Kidney (tissue), 14 donors: ENCODE results near the gene VTI1A. TPM values are rescaled to one million over a fixed set of nuclear protein-coding genes. Genes with fewer than 3 reads are reported as not detected.

Experiments
- DNase-seq, 5 donors: peaks; one replicate each; pipeline ENCODE4 v3.0.0-alpha.2; 2013 to 2020
- FAIRE-seq: peaks from 2 replicates; lab custom pipeline; 2012; peaks lifted over from hg19 to GRCh38; lab: Jason Lieb, UNC
- H3K27ac ChIP-seq, 2 donors: one replicate each; pipeline ENCODE4 v1.7.0; 2013; ENCODE audit warnings: low read depth in 2 of 2, low read length in 2 of 2, inconsistent platforms in 1 of 2
- H3K27me3 ChIP-seq: one replicate; pipeline ENCODE4 v1.7.1; 2013; ENCODE audit warnings: low read length, inconsistent platforms; ENCODE audit not compliant: control insufficient read depth, insufficient read depth
- H3K36me3 ChIP-seq, 3 donors: one replicate each; pipeline versions ENCODE4 v1.7.0 to v1.7.1; 2013; ENCODE audit warnings: low read length in 3 of 3, control low read depth in 1 of 3, inconsistent platforms in 1 of 3; ENCODE audit not compliant: insufficient read depth in 3 of 3, control insufficient read depth in 2 of 3
- H3K4me1 ChIP-seq, 3 donors: one replicate each; pipeline versions ENCODE4 v1.7.0 to v1.7.1; 2013; ENCODE audit warnings: low read length in 3 of 3, inconsistent platforms in 1 of 3, low read depth in 1 of 3; ENCODE audit not compliant: control insufficient read depth in 2 of 3, insufficient read depth in 2 of 3
- H3K4me3 ChIP-seq, 3 donors: one replicate each; pipeline versions ENCODE4 v1.7.0 to v1.8.1; 2013; ENCODE audit warnings: low read length in 3 of 3, control low read depth in 1 of 3, inconsistent platforms in 1 of 3
- H3K9ac ChIP-seq, 3 donors: one replicate each; pipeline versions ENCODE4 v1.7.0 to v1.7.1; 2013; ENCODE audit warnings: low read length in 3 of 3, control low read depth in 1 of 3, inconsistent platforms in 1 of 3
- H3K9me3 ChIP-seq, 3 donors: one replicate each; pipeline versions ENCODE4 v1.7.0 to v1.7.1; 2013; ENCODE audit warnings: low read length in 3 of 3, control low read depth in 1 of 3, inconsistent platforms in 1 of 3; ENCODE audit not compliant: control insufficient read depth in 2 of 3, insufficient read depth in 1 of 3
- intact Hi-C: fragments of 100-400 bp; cut with DNase I; formaldehyde crosslinking; loops from one replicate; pipeline ENCODE4 v1.11.1; 2022
- polyA plus RNA-seq: library from polyadenylated mRNA; stranded (reverse); fragments of 350-450 nt; fragmentation: Illumina TruSeq; extraction: RNeasy Lipid Tissue Mini Kit (QIAGEN cat#74804); gene quantifications from one replicate; pipeline ENCODE4 v1.2.3, GENCODE V29; 2014; ENCODE audit warnings: low read depth, low replicate concordance; ENCODE audit not compliant: insufficient read depth
- total RNA-seq: library from RNA; stranded (reverse); fragmentation: NEBNext Ultra II Directional; extraction: Animal tissue kit (Norgen Biotek cat#: 25700); gene quantifications from one replicate; pipeline ENCODE4 v1.2.1, GENCODE V29; 2021
- TF ChIP-seq, protein P1 (sequence below): IDR thresholded peaks from 3 replicates; pipeline ENCODE4 v1.5.1; 2012; ENCODE audit warnings: mild to moderate bottlenecking, moderate library complexity, borderline replicate concordance; ENCODE audit not compliant: insufficient read depth; ENCODE audit errors: extremely low read depth
- donor health status: control.
- donor health status: control.
- donor health status: control.
- donor health status: control.
- donor health status: control.
- donor health status: DM: yes; HTN: yes; CAD: no.
- donor health status: Normal renal cell carcinoma (clear cell type).

The VTI1A gene
- total and polyA plus RNA-seq, 2 donors from 2014 or later, result 9.2 to 41.8 TPM

DNA sequence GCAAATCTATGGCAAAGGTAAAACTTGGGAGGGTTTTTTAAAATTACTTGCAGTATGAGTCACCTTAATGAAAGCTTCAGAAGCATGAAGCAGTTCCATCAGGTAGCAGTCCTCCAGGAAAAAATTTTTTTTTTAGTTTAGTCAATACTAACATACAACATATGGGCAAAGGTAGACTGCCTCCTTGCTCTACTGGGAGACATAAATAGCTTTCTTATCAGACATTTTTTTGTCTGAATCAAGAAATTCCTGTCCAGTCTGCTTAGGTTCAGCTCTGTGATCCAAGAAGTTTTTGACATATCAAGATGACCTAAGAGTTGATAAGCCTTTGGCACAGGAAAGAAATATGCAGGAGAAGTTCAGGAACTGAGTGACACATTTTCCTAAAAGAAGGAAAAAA lies 331.6 kb downstream of the VTI1A start:
- no peak overlapping the region for H3K4me3 ChIP-seq
- H3K27me3 ChIP-seq, result no peaks in the 10 kb centered on the region
- TF ChIP-seq, protein P1, sequence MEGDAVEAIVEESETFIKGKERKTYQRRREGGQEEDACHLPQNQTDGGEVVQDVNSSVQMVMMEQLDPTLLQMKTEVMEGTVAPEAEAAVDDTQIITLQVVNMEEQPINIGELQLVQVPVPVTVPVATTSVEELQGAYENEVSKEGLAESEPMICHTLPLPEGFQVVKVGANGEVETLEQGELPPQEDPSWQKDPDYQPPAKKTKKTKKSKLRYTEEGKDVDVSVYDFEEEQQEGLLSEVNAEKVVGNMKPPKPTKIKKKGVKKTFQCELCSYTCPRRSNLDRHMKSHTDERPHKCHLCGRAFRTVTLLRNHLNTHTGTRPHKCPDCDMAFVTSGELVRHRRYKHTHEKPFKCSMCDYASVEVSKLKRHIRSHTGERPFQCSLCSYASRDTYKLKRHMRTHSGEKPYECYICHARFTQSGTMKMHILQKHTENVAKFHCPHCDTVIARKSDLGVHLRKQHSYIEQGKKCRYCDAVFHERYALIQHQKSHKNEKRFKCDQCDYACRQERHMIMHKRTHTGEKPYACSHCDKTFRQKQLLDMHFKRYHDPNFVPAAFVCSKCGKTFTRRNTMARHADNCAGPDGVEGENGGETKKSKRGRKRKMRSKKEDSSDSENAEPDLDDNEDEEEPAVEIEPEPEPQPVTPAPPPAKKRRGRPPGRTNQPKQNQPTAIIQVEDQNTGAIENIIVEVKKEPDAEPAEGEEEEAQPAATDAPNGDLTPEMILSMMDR, result no peak
- no peaks in the 10 kb centered on the region for H3K9me3 ChIP-seq
- H3K9ac ChIP-seq, result no peak overlapping the region
- intact Hi-C loops, result no loop called here
- H3K36me3 ChIP-seq, result no peaks in the 10 kb centered on the region
- FAIRE-seq, result peak; percentile 15
- H3K4me1 ChIP-seq, result peaks cover 3 to 18% (median 8%) of the 10 kb centered on the region in 3 donors
- H3K27ac ChIP-seq, result no peak overlapping the region
- DNase-seq, result no peak

DNA sequence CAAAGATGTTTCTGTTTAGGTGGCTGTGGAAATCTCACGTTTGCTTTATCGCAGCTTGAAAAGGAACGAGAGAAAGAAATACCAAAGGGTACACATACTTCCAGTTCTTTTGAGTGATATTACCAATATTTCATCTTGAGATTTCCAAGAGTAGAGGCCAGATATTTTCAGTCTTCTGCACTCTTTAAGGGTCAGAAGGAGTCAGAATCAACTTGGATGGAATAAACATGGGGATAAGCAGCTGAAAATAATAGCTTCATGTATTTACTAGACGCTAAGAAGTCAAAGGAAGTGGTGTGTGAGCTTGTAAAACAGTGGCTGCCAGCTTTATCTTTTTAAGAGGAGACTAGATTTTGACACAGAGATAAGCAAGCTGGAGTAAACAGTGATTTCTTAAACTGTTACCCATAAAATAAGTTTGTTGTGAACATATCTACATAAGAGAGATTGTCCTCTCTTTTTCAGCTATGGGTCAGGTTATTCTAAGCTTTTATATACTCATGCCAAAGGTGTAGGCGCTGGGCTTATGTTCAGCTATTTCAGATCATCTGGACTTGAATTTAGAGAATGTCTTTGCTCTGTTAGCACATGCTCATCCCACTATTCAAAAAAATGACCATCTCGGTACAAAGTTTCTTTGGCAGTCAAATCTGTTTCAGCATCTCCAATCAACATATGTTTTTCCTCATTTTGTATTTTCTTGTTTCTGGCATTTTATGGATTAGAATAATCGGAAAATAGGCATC lies 332.2 kb downstream of the VTI1A start:
- H3K27ac ChIP-seq, result no peak overlapping the region
- peaks cover 6 to 18% (median 9%) of the 10 kb centered on the region in 3 donors for H3K4me1 ChIP-seq
- H3K9me3 ChIP-seq, result no peaks in the 10 kb centered on the region
- H3K27me3 ChIP-seq, result no peaks in the 10 kb centered on the region
- H3K36me3 ChIP-seq, result no peaks in the 10 kb centered on the region
- intact Hi-C loops, result no loop called here
- H3K9ac ChIP-seq, result no peak overlapping the region
- DNase-seq, result peak in 2 of 5 donors; percentile 34 to 62
- TF ChIP-seq, protein P1, result no peak
- FAIRE-seq, result no peak
- H3K4me3 ChIP-seq, result no peak overlapping the region

DNA sequence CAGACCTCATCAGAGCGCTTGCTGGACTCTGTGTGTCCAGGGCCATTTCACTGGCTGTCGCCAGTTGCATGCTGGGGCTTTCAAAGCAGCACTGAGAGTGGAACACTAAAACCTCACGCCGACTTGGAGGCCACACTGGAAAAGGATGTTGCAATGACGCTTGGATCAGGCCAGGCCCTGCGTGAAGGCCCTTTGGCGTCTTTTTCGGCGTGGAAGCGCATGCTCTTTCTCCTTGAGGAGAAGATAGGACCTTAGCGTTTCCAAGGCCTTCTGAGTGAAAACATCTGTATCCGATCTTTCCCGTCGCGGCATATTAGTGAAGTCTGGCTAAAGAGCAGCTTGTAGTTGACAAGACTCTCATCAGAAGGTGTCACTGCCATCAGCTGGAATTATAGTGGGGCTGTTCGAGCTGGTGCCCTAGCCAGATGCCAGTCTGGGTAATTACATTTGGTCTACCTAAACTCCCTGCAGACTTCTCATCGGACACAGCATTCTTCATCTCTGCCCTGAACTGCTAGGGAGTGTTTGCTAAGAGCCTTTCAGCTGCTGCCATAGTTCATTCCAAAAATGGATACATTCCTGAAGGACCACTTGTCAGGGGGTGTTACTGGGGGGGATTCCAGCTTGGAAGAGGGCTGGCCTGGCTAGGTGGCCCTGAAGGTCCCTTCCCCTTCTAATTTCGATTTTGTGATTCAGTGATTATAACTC lies 335.3 kb downstream of the VTI1A start:
- no peak overlapping the region for H3K4me3 ChIP-seq
- H3K27ac ChIP-seq, result peak overlapping the region in 1 of 2 donors; percentile 14
- no peaks in the 10 kb centered on the region for H3K27me3 ChIP-seq
- H3K4me1 ChIP-seq, result peaks cover 0 to 9% (median 4%) of the 10 kb centered on the region in 3 donors
- TF ChIP-seq, protein P1, result no peak
- intact Hi-C loops, result no loop called here
- H3K9ac ChIP-seq, result no peak overlapping the region
- DNase-seq (peak in 2 of 5 donors; percentile 58 to 94), FAIRE-seq (no peak)
- H3K36me3 ChIP-seq, result no peaks in the 10 kb centered on the region
- no peaks in the 10 kb centered on the region for H3K9me3 ChIP-seq
